HG03280 (cell line): Measurements from ENCODE around the gene NBPF20.
"Not testable (repeated sequence)": the region's sequence is repeated elsewhere in the genome, so short reads cannot be mapped to it uniquely, and the experiment has no call there.

ENCODE experiments used
- ATAC-seq: cut with Tn5 transposase; IDR thresholded peaks from one replicate; pipeline ENCODE4 v1.9.1; 2021; ENCODE audit warnings: mild to moderate bottlenecking, moderate library complexity; ENCODE audit not compliant: unreplicated experiment

The NBPF20 gene

GRCh38 chr1:145429329-145429728, 3.9 kb upstream of the NBPF20 start:
- ATAC-seq: not testable (repeated sequence)

- ATAC-seq: peak; percentile 72
These were observed 579 bp downstream of the NBPF20 start for GRCh38 chr1:145424612-145425435.

DNA sequence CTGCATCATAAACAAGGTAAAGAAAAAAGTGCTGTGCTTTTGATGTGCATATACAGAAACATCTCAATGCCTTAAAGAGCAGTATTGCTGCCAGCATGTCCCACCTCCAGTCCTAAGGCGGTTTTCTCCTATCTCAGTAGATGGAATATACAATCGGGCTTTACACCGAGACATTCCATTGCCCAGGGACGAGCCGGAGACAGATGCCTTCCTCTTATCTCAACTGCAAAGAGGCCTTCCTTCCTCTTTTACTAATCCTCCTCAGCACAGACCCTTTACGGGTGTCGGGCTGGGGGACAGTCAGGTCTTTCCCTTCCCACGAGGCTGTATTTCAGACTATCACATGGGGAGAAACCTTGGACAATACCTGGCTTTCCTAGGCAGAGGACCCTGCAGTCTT, 10.3 kb downstream of the NBPF20 start:
- ATAC-seq: not testable (repeated sequence)

DNA sequence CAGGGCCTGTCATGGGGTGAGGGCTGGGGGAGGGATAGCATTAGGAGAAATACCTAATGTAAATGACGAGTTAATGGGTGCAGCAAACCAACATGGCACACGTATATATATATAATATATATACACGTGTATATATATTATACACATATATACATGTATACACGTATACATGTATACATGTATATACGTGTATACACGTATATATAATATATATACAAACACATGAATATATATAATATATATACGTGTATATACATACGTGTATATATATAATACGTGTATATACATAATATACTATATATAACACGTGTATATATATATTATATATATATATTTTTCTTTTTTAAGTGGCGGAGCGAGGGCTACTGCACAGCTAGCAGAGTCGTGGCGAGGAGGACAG, 18.1 kb downstream of the NBPF20 start:
- not testable (repeated sequence) for ATAC-seq

- not testable (repeated sequence) for ATAC-seq
These were observed 20.5 kb downstream of the NBPF20 start for GRCh38 chr1:145404949-145405348.

DNA sequence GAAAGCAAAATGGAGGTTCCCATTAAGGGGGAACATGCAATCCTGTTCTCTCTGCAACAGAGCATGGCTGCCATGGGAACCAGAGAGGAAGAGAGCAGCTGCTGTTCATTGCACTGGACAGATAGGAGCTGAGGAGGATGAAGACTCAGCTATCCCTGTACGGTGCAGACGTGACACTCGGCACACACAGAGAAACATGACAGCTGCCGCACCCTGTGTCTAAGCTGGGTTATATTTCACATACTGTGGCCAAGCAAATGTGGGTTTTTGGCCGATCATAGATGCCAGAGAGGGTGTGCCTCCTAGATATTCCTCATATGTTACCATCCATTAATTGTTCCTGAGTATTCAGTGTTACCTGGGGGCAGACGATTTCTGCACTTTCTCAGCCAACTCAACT, 24.7 kb downstream of the NBPF20 start:
- not testable (repeated sequence) for ATAC-seq
